ENCODE measurements around the gene KPNA4. TPM values are rescaled to one million over a fixed set of nuclear protein-coding genes. Genes with fewer than 3 reads are reported as not detected.
"Not testable (repeated sequence)": the region's sequence is repeated elsewhere in the genome, so short reads cannot be mapped to it uniquely, and the experiment has no call there.

Gene KPNA4
- total RNA-seq, 1 donor from 2014 or later: 22.3 TPM

- not testable (repeated sequence) for DNase-seq (ENCODE audit: low read depth in 2 of 2)
These were observed 113.1 kb downstream of the KPNA4 start for GRCh38 chr3:160452251-160452650.

- peak; percentile 4 to 17 for DNase-seq (ENCODE audit: low read depth in 2 of 2)
These were observed 113.8 kb downstream of the KPNA4 start for GRCh38 chr3:160451602-160452001.

- DNase-seq (ENCODE audit: low read depth in 2 of 2): no peak
These were observed 114.5 kb downstream of the KPNA4 start for GRCh38 chr3:160450846-160451245.

- peak; percentile 91 to 96 for DNase-seq (ENCODE audit: low read depth in 2 of 2)
These were observed 115.5 kb downstream of the KPNA4 start, which contains the start of gene TRIM59 for GRCh38 chr3:160449636-160450598. Gene TRIM59 (minus strand): TSS chr3:160449786. CDS start chr3:160439183, 10,603 bp downstream.

GRCh38 chr3:160448845-160449635, 116.3 kb downstream of the KPNA4 start:
- peak; percentile 27 to 66 for DNase-seq (ENCODE audit: low read depth in 2 of 2)

GRCh38 chr3:160447544-160447943, 117.8 kb downstream of the KPNA4 start:
- no peak for DNase-seq (ENCODE audit: low read depth in 2 of 2)

- DNase-seq (ENCODE audit: low read depth in 2 of 2): no peak
These were observed 118.8 kb downstream of the KPNA4 start for GRCh38 chr3:160446522-160447056.

GRCh38 chr3:160445854-160446253, 119.5 kb downstream of the KPNA4 start:
- no peak for DNase-seq (ENCODE audit: low read depth in 2 of 2)

Other genes with a start within 250 kb of the KPNA4 start
- gene IFT80, start 166.3 kb downstream of the KPNA4 start, total RNA-seq: 16.7 and 17.6 TPM in 2 replicates
- 31.9 and 49.7 TPM in 2 replicates for gene SMC4, start 165.9 kb downstream of the KPNA4 start, total RNA-seq
- 12.5 and 19.4 TPM in 2 replicates for gene TRIM59, start 115.8 kb downstream of the KPNA4 start, total RNA-seq
- not detected in 2 replicates for gene ARL14, start 111.6 kb upstream of the KPNA4 start, total RNA-seq
- gene PPM1L, start 190.7 kb upstream of the KPNA4 start, total RNA-seq: 0.51 TPM in 2 replicates